Measurements from ENCODE around the gene CCDC78. TPM values are rescaled to one million over a fixed set of nuclear protein-coding genes. Genes with fewer than 3 reads are reported as not detected.

The CCDC78 gene
- total and polyA plus RNA-seq, 2 of the 13 experiments (the other 11 are each of a cell fraction or from before 2014, with no cell fraction given): 0.53 to 1.5 TPM

DNA sequence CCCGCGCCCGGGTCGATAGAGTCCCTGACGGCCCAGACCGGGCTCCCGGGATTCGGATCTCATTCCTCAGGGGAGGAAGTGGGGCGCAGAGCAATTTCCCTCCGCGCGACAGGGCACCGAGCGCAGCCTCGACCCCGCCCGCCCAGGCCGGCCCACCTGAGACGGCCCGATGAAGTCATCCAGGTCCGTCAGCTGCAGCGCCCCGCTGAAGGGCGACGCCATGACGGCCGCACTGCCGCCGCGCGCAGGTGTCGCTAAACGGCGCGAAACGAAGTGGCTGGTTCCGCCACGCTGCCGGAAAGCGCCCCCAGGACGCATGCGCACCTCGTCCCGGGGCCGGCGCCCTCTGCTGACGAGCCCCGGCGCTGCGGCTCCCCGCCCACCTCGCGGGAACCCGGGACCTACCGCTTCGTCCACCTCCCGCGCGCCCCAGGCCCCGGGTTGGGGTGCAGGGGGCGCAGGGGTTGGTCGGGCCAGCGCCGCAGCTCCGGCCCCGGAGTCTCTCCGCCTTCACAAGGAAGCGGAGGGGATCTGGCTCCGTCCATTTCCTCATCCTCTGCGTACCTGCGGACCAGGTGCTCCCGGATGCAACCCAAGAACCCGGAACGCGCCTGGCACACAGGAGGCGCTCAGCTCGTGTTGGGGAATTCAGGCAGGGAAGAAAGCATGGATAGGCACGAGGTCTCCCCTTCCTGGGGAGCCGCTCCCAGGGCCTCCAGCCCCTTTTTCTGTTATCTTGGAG is 14.7 kb upstream of the CCDC78 start, which contains the start of gene CIAO3 (continued):
- no peak for TF ChIP-seq CENPT (CRISPR knock-in tag; IDR thresholded peaks at IDR 0.05; ENCODE audit: low read depth)
- peak; percentile 80; the same call in 1 of the 2 replicates for TF ChIP-seq ZKSCAN8 (CRISPR knock-in tag; IDR thresholded peaks at IDR 0.05; ENCODE audit: borderline replicate concordance)
- TF ChIP-seq, protein P1, sequence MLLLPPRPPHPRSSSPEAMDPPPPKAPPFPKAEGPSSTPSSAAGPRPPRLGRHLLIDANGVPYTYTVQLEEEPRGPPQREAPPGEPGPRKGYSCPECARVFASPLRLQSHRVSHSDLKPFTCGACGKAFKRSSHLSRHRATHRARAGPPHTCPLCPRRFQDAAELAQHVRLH (CRISPR knock-in tag; IDR thresholded peaks at IDR 0.05; ENCODE audit: borderline replicate concordance, low read depth): peak; percentile 59; the same call in 1 of the 2 replicates
- no peak for TF ChIP-seq ISX (CRISPR knock-in tag; conservative IDR thresholded peaks at IDR 0.05)
- no peak for TF ChIP-seq HNRNPH1 (optimal IDR thresholded peaks at IDR 0.05; ENCODE audit: low read depth, low read length)
- TF ChIP-seq, protein P2, sequence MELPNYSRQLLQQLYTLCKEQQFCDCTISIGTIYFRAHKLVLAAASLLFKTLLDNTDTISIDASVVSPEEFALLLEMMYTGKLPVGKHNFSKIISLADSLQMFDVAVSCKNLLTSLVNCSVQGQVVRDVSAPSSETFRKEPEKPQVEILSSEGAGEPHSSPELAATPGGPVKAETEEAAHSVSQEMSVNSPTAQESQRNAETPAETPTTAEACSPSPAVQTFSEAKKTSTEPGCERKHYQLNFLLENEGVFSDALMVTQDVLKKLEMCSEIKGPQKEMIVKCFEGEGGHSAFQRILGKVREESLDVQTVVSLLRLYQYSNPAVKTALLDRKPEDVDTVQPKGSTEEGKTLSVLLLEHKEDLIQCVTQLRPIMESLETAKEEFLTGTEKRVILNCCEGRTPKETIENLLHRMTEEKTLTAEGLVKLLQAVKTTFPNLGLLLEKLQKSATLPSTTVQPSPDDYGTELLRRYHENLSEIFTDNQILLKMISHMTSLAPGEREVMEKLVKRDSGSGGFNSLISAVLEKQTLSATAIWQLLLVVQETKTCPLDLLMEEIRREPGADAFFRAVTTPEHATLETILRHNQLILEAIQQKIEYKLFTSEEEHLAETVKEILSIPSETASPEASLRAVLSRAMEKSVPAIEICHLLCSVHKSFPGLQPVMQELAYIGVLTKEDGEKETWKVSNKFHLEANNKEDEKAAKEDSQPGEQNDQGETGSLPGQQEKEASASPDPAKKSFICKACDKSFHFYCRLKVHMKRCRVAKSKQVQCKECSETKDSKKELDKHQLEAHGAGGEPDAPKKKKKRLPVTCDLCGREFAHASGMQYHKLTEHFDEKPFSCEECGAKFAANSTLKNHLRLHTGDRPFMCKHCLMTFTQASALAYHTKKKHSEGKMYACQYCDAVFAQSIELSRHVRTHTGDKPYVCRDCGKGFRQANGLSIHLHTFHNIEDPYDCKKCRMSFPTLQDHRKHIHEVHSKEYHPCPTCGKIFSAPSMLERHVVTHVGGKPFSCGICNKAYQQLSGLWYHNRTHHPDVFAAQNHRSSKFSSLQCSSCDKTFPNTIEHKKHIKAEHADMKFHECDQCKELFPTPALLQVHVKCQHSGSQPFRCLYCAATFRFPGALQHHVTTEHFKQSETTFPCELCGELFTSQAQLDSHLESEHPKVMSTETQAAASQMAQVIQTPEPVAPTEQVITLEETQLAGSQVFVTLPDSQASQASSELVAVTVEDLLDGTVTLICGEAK (IDR thresholded peaks at IDR 0.05): no peak
- TF ChIP-seq, protein P2 (CRISPR knock-in tag; IDR thresholded peaks at IDR 0.05): peak; percentile 77; the same call in 1 of the 2 replicates
- TF ChIP-seq ZNF10 (CRISPR knock-in tag; IDR thresholded peaks at IDR 0.05; ENCODE audit: borderline replicate concordance, low read depth): no peak
- TF ChIP-seq, protein P3, sequence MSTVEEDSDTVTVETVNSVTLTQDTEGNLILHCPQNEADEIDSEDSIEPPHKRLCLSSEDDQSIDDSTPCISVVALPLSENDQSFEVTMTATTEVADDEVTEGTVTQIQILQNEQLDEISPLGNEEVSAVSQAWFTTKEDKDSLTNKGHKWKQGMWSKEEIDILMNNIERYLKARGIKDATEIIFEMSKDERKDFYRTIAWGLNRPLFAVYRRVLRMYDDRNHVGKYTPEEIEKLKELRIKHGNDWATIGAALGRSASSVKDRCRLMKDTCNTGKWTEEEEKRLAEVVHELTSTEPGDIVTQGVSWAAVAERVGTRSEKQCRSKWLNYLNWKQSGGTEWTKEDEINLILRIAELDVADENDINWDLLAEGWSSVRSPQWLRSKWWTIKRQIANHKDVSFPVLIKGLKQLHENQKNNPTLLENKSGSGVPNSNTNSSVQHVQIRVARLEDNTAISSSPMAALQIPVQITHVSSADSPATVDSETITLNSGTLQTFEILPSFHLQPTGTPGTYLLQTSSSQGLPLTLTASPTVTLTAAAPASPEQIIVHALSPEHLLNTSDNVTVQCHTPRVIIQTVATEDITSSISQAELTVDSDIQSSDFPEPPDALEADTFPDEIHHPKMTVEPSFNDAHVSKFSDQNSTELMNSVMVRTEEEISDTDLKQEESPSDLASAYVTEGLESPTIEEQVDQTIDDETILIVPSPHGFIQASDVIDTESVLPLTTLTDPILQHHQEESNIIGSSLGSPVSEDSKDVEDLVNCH (CRISPR knock-in tag; IDR thresholded peaks at IDR 0.05): no peak
- TF ChIP-seq ZNF3 (CRISPR knock-in tag; IDR thresholded peaks at IDR 0.05): no peak
- no peak; the same call in 1 of the 2 replicates for TF ChIP-seq FOXC1 (CRISPR knock-in tag; IDR thresholded peaks at IDR 0.05; ENCODE audit: borderline replicate concordance)
- TF ChIP-seq, protein P4, sequence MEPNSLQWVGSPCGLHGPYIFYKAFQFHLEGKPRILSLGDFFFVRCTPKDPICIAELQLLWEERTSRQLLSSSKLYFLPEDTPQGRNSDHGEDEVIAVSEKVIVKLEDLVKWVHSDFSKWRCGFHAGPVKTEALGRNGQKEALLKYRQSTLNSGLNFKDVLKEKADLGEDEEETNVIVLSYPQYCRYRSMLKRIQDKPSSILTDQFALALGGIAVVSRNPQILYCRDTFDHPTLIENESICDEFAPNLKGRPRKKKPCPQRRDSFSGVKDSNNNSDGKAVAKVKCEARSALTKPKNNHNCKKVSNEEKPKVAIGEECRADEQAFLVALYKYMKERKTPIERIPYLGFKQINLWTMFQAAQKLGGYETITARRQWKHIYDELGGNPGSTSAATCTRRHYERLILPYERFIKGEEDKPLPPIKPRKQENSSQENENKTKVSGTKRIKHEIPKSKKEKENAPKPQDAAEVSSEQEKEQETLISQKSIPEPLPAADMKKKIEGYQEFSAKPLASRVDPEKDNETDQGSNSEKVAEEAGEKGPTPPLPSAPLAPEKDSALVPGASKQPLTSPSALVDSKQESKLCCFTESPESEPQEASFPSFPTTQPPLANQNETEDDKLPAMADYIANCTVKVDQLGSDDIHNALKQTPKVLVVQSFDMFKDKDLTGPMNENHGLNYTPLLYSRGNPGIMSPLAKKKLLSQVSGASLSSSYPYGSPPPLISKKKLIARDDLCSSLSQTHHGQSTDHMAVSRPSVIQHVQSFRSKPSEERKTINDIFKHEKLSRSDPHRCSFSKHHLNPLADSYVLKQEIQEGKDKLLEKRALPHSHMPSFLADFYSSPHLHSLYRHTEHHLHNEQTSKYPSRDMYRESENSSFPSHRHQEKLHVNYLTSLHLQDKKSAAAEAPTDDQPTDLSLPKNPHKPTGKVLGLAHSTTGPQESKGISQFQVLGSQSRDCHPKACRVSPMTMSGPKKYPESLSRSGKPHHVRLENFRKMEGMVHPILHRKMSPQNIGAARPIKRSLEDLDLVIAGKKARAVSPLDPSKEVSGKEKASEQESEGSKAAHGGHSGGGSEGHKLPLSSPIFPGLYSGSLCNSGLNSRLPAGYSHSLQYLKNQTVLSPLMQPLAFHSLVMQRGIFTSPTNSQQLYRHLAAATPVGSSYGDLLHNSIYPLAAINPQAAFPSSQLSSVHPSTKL (CRISPR knock-in tag; IDR thresholded peaks at IDR 0.05): peak; percentile 23; the same call in 1 of the 2 replicates
- peak; percentile 26; the same call in 1 of the 2 replicates for TF ChIP-seq ZNF335 (CRISPR knock-in tag; IDR thresholded peaks at IDR 0.05)
